Ascending aorta (tissue), 2 donors: ENCODE data around the gene HNF4A. TPM values are rescaled to one million over a fixed set of nuclear protein-coding genes. Genes with fewer than 3 reads are reported as not detected.
"Not testable (repeated sequence)": the region's sequence is repeated elsewhere in the genome, so short reads cannot be mapped to it uniquely, and the experiment has no call there.

ENCODE experiments used
- DNase-seq, 2 donors: peaks; one replicate each; pipeline ENCODE4 v3.0.0-alpha.2; 2019; ENCODE audit warnings: low spot score in 2 of 2
- H3K27ac ChIP-seq, 2 donors: fragments of 200-600 bp; sonication (generic); one replicate each; pipeline ENCODE4 v1.5.1; 2016 to 2017; ENCODE audit warnings: mild to moderate bottlenecking in 1 of 2
- H3K27me3 ChIP-seq: fragments of 200-600 bp; sonication (generic); one replicate; pipeline ENCODE4 v1.5.1; 2017
- H3K36me3 ChIP-seq, 2 donors: fragments of 200-600 bp; sonication (generic); one replicate each; pipeline ENCODE4 v1.5.1; 2016
- H3K4me1 ChIP-seq, 2 donors: fragments of 200-600 bp; sonication (generic); one replicate each; pipeline ENCODE4 v1.5.1; 2016 to 2017; ENCODE audit warnings: mild to moderate bottlenecking in 1 of 2
- H3K4me3 ChIP-seq, 2 donors: fragments of 200-600 bp; sonication (generic); one replicate each; pipeline ENCODE4 v1.5.1; 2016 to 2017; ENCODE audit warnings: mild to moderate bottlenecking in 1 of 2
- H3K9me3 ChIP-seq, 2 donors: fragments of 200-600 bp; sonication (generic); one replicate each; pipeline ENCODE4 v1.5.1; 2016
- CTCF ChIP-seq, 3 experiments: fragments of 200-600 bp in 2 of 3; fragments of 450-650 bp in 1 of 3; sonication (generic) in 2 of 3; IDR thresholded peaks; one replicate each; pipeline ENCODE4 v1.5.1; 2016 to 2019; ENCODE audit warnings: antibody characterized with exemption in 3 of 3, mild to moderate bottlenecking in 1 of 3, moderate library complexity in 1 of 3
- intact Hi-C: fragments of 100-400 bp; cut with DNase I; formaldehyde crosslinking; loops from one replicate; pipeline ENCODE4 v1.15.1; 2023
- total RNA-seq: library from RNA; depleted of rRNA; stranded (reverse); fragments of >200 nt; gene quantifications from one replicate; pipeline ENCODE4 v1.1.0, GENCODE V29; 2016

Gene HNF4A
- total RNA-seq, 1 donor from 2014 or later = not detected

- no peaks in the 10 kb centered on the region for H3K36me3 ChIP-seq
- H3K27ac ChIP-seq = no peak overlapping the region
- no peak for TF ChIP-seq CTCF (IDR thresholded peaks at IDR 0.05)
- DNase-seq = no peak
- no peaks in the 10 kb centered on the region for H3K4me1 ChIP-seq
- intact Hi-C loops = no loop called here
- no peaks in the 10 kb centered on the region for H3K9me3 ChIP-seq
- no peaks in the 10 kb centered on the region for H3K27me3 ChIP-seq
- no peak overlapping the region for H3K4me3 ChIP-seq
These were observed 109.6 kb downstream of the HNF4A start for GRCh38 chr20:44465001-44465560.

GRCh38 chr20:44467289-44467883 is 111.9 kb downstream of the HNF4A start:
- intact Hi-C loops = no loop called here
- H3K9me3 ChIP-seq = no peaks in the 10 kb centered on the region
- DNase-seq = peak in 1 of 2 donors; percentile 69
- TF ChIP-seq CTCF (IDR thresholded peaks at IDR 0.05) = no peak
- H3K4me3 ChIP-seq = no peak overlapping the region
- H3K27ac ChIP-seq = no peak overlapping the region
- H3K36me3 ChIP-seq = no peaks in the 10 kb centered on the region
- no peaks in the 10 kb centered on the region for H3K4me1 ChIP-seq
- no peaks in the 10 kb centered on the region for H3K27me3 ChIP-seq

- no peaks in the 10 kb centered on the region for H3K36me3 ChIP-seq
- H3K9me3 ChIP-seq = no peaks in the 10 kb centered on the region
- no peak overlapping the region for H3K27ac ChIP-seq
- no peak for DNase-seq
- H3K27me3 ChIP-seq = no peaks in the 10 kb centered on the region
- H3K4me3 ChIP-seq = no peak overlapping the region
- no peaks in the 10 kb centered on the region for H3K4me1 ChIP-seq
- intact Hi-C loops = no loop called here
- TF ChIP-seq CTCF (IDR thresholded peaks at IDR 0.05) = no peak
These were observed 112.7 kb downstream of the HNF4A start for GRCh38 chr20:44468044-44468782.

- no peak for DNase-seq
- intact Hi-C loops = loop anchor here (10.0 kb wide), 1 partner anchor 394 kb away; no protein-coding TSS in a partner anchor
- Histone ChIP-seq H3K27me3 (no peaks in the 10 kb centered on the region), H3K27ac (no peak overlapping the region), H3K4me3 (no peak overlapping the region), H3K36me3 (no peaks in the 10 kb centered on the region), H3K4me1 (no peaks in the 10 kb centered on the region), H3K9me3 (no peaks in the 10 kb centered on the region)
- no peak for TF ChIP-seq CTCF (IDR thresholded peaks at IDR 0.05)
These were observed 114.8 kb downstream of the HNF4A start for GRCh38 chr20:44470327-44470726.

GRCh38 chr20:44471481-44471882 is 116.0 kb downstream of the HNF4A start:
- intact Hi-C loops = loop anchor here (10.0 kb wide), 1 partner anchor 393 kb away; no protein-coding TSS in a partner anchor
- H3K4me1 ChIP-seq = peaks cover 3% of the 10 kb centered on the region in 2 donors

GRCh38 chr20:44472283-44472682 is 116.8 kb downstream of the HNF4A start:
- not testable (repeated sequence) for H3K9me3 ChIP-seq, H3K4me1 ChIP-seq, H3K27ac ChIP-seq, H3K27me3 ChIP-seq, H3K36me3 ChIP-seq, DNase-seq, H3K4me3 ChIP-seq
- intact Hi-C loops = loop anchor here (10.0 kb wide), 1 partner anchor 393 kb away; no protein-coding TSS in a partner anchor

More at GRCh38 chr20:44471481-44471882, 116.0 kb downstream of the HNF4A start:
- no peak overlapping the region for H3K4me3 ChIP-seq
- H3K9me3 ChIP-seq = no peaks in the 10 kb centered on the region
- H3K36me3 ChIP-seq = no peaks in the 10 kb centered on the region
- no peaks in the 10 kb centered on the region for H3K27me3 ChIP-seq
- DNase-seq = no peak
- TF ChIP-seq CTCF (IDR thresholded peaks at IDR 0.05) = no peak
- no peak overlapping the region for H3K27ac ChIP-seq
